Epithelial cell of esophagus (primary cell): ENCODE results near the gene THAP7.
"Not testable (repeated sequence)": the region's sequence is repeated elsewhere in the genome, so short reads cannot be mapped to it uniquely, and the experiment has no call there.

ENCODE experiments used
- DNase-seq: peaks from one replicate; pipeline ENCODE4 v3.0.0; 2010; ENCODE audit warnings: low read depth
- H3K4me3 ChIP-seq: 2 replicates; pipeline ENCODE4 v1.5.1; 2011; ENCODE audit warnings: mild to moderate bottlenecking, low read length, control low read depth
- CTCF ChIP-seq: IDR thresholded peaks from 2 replicates; pipeline ENCODE4 v1.5.1; 2011; ENCODE audit warnings: low read depth, mild to moderate bottlenecking, low read length, control low read depth, inconsistent platforms; ENCODE audit not compliant: insufficient read depth; ENCODE audit errors: missing control alignments

Gene THAP7

GRCh38 chr22:20974336-20974955 is 27.5 kb downstream of the THAP7 start:
- DNase-seq, result no peak
- TF ChIP-seq CTCF, result no peak
- no peak overlapping the region for H3K4me3 ChIP-seq

- H3K4me3 ChIP-seq, result no peak overlapping the region
- DNase-seq, result no peak
- TF ChIP-seq CTCF, result no peak
Observed at GRCh38 chr22:20973634-20974286, 28.2 kb downstream of the THAP7 start.

GRCh38 chr22:20972933-20973577 is 28.9 kb downstream of the THAP7 start:
- no peak overlapping the region for H3K4me3 ChIP-seq
- no peak for DNase-seq
- no peak for TF ChIP-seq CTCF

GRCh38 chr22:20972014-20972694 is 29.8 kb downstream of the THAP7 start:
- not testable (repeated sequence) for DNase-seq, H3K4me3 ChIP-seq

GRCh38 chr22:20970939-20971657 is 30.8 kb downstream of the THAP7 start:
- TF ChIP-seq CTCF, result no peak
- no peak for DNase-seq

GRCh38 chr22:20968281-20968977 is 33.5 kb downstream of the THAP7 start:
- no peak for TF ChIP-seq CTCF
- H3K4me3 ChIP-seq, result no peak overlapping the region

More at GRCh38 chr22:20970939-20971657, 30.8 kb downstream of the THAP7 start:
- no peak overlapping the region for H3K4me3 ChIP-seq

More at GRCh38 chr22:20968281-20968977, 33.5 kb downstream of the THAP7 start:
- no peak for DNase-seq
